GM21717 (cell line): ENCODE data around the gene MARCHF5.

Experiments
- ATAC-seq: cut with Tn5 transposase; IDR thresholded peaks from one replicate; pipeline ENCODE4 v1.9.1; 2021; ENCODE audit warnings: mild to moderate bottlenecking, moderate library complexity; ENCODE audit not compliant: unreplicated experiment

MARCHF5 gene, protein sequence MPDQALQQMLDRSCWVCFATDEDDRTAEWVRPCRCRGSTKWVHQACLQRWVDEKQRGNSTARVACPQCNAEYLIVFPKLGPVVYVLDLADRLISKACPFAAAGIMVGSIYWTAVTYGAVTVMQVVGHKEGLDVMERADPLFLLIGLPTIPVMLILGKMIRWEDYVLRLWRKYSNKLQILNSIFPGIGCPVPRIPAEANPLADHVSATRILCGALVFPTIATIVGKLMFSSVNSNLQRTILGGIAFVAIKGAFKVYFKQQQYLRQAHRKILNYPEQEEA

DNA sequence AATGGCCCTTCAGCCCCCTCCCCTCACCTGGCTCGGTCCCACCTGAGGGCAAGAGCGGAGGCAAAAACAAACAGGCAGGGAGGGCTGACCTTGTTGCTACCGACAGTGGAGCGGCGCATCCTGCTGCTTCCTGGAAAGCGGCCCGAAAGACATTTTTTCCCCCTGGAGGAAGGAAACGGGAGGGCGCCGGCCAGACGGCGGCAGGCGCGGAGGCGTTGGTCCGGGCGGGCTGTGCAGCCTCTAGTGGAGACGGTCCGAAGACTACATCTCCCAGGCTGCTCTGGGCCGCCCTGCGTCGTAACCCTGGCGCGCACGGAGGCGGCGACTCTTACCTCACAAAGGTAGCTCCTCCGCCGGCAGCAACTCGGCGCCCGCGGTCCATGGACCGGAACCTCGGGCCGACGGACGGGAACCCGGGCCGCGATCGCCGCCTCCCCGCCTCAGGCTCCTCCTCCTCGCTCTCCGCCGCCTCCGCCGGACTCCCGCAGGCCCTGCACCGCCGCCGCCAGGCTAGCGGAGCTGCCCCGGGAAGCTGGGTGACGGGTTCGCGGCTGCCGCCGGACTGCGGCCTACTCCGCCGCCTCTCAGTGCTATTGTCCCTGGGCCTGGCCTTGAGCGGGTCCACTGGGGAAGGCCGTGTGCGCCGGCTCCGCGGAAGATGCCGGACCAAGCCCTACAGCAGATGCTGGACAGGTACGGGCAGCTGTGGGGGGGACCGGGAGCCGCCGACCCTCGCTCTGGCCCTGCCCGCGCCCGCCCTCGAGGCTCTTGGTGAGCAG lies at the start of gene MARCHF5, which contains the start of gene CPEB3:
TSS of gene MARCHF5 (plus strand) at position 331 of the 779 bp plus-strand sequence. CDS start at position 659, 328 bp downstream.
TSS of gene CPEB3 (minus strand) at position 242 of the 779 bp plus-strand sequence. CDS start 50,728 bp downstream, outside the sequence.
- peak; percentile 98 for ATAC-seq

DNA sequence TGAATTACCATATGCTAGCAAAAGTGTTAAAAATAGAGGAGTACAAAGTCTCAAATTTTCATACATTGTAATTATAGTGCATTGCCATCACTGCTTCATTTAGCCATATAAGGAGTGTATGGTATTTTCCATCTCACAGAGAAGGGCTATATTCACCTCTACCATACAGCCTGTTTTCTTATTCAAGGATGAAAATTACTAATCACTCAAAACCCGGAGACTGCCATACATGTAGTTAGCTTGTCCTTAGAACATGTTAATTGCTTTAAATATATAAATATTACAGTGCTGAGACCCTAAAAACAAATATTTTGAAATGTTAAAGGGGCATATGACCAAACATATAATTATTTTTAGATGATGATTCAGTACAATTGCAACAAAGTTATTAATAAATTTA lies 49.5 kb upstream of the MARCHF5 start:
- ATAC-seq = no peak

DNA sequence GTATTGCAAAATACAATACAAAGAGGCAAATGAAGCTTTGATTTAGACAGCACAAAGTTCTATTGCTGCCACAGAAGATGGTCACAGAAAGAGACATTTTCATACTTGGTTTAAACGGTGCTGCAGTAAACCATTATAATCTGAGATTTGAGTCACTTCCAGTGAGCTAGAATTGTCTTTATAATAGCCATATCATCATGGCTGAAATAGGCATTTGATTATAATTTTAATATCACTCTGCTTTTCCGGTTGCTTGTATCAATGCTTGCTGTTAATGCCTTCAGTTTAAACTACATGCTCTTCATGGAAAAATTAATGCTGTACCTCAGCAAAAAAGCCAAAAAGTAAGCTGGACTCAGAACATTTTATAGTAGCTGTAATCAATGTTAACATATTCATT lies 48.6 kb upstream of the MARCHF5 start:
- ATAC-seq = no peak

DNA sequence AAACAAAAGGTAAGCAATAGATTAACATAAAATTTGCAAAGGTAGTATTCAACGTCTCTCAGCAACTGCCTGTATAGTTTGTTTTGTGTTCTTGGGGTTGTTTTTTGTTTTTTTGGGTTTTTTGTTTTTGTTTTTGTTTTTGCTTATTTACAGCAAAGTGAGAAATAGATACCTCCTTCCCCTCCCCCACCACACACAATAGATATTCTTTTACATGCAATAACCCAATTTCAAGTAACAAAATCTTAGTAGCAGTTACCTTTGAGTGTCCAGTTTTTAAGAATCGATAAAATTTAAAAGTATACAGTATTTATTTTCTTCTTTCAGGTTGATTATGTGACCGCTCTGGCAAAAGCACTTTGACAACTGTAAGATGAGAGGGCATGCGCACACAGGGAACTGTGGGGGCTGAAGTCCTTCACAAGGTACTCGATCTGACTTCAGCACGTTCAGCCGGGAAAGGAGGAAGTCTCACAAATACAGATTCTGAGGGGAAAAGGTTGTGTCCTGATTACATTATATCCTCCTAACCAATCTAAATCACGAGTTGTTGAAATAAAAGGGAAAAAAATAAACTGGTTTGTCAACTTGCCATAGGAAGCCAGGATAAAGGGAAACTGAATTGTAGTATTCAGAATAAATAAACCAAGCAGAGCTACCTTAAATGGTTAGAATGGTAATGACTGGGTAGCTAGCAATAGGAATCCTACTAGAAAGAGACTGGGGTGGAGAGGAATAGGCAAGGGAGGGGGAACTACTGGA lies 47.9 kb upstream of the MARCHF5 start:
- ATAC-seq = no peak

DNA sequence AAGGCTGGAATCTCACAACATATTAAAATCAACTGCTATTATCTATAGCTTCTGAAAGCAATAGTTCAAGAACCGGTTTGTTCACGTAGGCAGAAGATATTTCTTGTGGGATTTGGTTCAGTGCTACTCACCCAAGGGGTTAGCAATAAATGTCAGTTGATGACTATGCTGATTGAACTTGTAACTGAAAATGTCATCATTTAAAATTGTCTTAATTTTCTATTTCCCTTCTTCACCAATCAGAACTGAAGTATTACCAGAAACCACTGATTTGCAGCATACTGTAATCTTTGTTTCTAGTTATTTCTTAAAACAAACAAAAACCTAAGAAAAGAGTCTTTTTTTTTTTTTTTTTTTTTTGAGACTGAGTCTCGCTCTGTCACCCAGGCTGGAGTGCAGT lies 46.2 kb upstream of the MARCHF5 start:
- ATAC-seq = peak; percentile 35

- no peak for ATAC-seq
These were observed 42.4 kb upstream of the MARCHF5 start for GRCh38 chr10:92248566-92248965.

GRCh38 chr10:92263396-92263795 lies 27.6 kb upstream of the MARCHF5 start:
- ATAC-seq = no peak

- ATAC-seq = no peak
These were observed 26.7 kb upstream of the MARCHF5 start for GRCh38 chr10:92264249-92264648.

DNA sequence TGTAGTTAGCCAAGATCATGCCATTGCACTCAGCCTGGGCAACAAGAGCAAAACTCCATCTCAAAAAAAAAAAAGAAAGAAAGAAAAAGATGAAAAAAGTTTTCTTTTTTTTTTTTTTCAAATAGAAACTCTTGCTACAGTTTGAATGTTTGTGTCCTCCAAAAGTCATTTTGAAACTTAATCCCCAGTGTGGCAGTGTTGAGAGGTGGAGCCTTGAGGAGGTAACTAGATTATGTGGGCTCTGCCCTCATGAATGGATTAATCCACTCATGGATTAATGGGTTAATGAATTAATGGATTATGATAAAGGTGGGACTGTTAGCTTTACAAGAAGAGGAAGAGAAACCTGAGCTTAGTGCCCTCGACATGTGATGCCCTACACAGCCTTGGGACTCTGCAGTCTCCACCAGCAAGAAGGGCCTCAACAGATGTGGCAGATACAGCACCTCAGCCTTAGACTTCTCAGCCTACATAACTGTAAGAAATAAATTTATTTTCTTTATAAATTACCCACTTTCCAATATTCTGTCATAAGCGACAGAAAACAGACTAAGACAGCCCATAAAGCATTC lies 25.2 kb upstream of the MARCHF5 start:
- ATAC-seq = no peak

DNA sequence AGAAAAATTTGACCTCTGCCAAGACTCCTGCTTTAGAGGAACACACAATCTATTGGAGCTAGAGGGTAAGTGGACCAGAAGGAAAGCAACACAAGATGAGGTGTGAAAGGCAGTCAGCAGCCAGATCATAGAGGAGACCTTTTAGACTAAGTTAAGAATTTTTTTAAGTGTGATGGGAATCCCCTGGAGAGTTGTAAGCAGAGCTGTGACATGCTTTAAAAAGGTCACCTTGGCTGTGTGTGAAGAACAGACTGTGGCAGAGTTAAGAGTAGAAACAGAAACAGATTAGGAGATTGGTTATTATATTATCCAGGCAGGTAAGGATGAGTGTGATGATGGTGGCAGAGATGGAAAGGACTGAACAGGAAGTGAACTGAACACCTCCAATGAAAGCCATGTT lies 23.6 kb upstream of the MARCHF5 start:
- ATAC-seq = no peak

DNA sequence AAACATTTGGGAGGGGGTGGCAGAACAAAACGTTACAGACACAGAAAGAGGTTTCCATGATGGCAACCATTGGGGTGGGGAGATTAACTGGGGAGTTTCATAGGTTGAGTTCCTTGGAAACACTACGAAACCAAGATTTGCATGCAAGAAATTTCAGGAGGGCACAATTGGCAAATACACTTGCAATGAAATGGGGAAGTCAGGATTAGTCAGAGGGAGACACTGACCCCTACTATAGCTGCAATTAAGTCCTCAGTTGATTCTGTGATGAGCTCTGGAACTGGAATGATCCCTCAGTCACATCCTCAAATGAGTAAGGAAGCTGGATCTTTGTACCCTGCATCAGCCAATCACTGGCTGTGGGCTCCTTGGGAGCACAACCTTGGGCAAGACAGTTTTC lies 22.2 kb upstream of the MARCHF5 start:
- no peak for ATAC-seq

- no peak for ATAC-seq
These were observed 16.9 kb upstream of the MARCHF5 start for GRCh38 chr10:92274071-92274470.

DNA sequence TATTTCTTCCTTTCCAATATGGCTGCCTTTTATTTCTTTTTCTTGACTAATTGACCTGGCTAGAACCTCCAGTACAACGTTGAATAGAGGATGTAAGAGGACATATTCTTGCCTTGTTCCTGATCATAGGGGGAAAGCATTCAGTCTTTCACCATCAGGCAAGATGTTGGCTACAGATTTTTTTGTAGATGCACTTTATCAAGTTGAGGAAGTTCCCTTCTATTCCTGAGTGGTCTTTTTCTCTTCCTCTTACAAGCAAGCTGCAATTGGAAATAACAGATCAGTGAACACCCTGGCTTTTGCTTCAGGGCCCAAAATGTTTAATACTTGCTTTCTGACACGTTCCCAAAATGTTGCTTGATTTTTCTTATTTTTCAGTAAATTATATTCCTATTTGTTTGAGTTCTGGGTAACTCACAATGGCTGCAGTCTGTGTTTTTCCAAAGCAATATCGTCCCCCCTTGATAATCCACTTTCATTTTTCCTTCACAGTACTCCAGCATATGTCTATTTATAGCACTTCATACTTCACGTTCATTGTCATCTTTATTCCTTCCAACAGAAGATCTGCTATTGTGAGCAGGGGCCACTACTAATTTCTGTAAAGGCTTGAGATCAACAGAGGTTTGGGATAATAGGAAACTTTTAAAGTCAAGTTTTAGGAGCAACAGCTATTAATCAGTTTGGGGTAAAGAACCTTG lies 11.8 kb upstream of the MARCHF5 start:
- ATAC-seq = no peak

DNA sequence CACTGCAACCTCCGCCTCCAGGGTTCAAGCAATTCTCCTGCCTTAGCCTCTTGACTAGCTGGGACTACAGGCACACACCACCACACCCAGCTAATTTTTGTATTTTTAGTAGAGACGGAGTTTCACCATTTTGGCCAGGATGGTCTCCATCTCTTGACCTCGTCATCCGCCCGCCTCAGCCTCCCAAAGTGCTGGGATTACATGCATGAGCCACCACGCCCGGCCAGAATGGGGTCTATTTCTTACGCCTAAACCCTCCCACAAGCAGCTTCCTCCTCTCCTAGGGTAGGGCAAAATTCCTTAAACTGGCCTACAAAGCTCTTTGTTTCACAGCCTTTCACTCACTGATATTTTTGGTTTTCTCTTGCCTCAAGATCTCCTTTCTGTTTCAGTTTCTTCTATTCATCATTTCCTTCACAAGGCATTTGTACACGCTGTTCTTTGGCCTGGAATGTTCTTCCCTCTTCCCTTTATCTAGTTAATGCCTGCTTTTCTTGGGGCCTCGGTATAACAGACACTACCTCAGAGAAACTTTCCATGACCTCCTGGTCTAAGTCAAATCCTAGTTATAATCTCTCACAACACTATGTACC lies 6.8 kb upstream of the MARCHF5 start:
- no peak for ATAC-seq

- ATAC-seq = peak; percentile 15
These were observed 711 bp upstream of the MARCHF5 start for GRCh38 chr10:92290076-92290836.

GRCh38 chr10:92291616-92291865 lies 574 bp downstream of the MARCHF5 start:
- no peak for ATAC-seq

DNA sequence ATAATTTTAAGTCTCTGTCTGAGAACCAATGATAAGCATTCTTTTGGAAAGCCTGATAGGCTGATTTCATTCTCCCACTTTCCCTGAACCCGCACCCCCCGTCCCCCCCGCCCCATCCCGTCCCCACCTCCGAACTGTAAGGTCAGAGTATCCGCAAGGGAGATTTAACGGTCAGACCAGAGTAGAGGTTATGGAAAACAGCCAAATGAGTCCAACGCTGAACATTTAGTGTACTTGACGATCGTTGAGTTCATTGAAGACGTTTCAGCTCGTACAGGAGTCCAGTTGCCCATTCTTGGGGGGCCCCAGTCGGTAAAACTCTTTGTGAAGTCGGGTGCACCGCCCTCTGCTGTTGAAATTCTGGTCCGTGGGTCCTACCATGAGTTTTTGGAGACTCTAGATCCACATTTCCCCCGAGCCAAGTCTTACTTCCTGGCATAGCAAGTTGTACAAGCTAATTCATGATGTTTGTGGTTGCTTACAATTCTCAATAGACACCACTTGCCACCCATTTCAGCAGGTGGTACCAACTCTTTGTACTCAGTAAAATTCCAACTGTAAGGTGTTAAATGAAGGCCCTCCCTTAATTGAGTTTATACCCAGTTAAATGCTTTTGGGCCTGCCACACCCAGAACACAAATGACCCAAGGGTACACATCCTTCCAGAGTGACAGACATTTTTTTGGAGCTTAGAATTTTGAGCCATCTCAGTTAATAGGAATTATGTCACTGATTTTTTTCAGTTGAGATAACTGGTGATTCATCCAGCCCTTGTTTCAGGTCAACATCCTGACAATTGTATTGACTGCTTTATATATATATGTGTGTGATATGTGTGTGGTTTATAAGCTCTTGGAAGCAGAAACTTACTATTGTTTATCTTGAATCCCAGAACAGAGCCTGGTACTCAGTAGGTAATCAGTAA lies 1.2 kb downstream of the MARCHF5 start:
- no peak for ATAC-seq

GRCh38 chr10:92298487-92298886 lies 7.5 kb downstream of the MARCHF5 start:
- no peak for ATAC-seq

DNA sequence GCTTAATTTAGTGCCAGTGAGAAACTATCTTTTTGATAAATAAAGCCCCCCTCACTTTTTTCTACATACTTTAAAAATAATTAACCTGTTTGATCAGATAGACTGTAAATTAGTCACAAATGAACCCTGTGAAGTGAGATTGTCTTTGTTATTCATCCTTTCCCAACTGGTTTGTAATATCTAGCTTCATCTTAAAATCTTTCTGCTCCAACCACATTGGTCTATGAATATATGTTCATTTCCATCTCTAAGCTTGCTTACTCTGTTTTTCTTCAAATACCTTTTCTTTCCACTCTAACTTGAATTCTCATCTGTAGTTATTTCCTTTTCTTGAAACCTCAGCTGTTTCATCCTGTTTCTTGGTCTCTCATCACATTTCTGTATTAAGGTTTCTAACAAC lies 12.1 kb downstream of the MARCHF5 start:
- ATAC-seq = no peak
